RWPE2 (cell line): ENCODE results near the gene TRIP12.

Source experiments
- ATAC-seq: fragments of 200-7000 bp; cut with Tn5 transposase; 3 replicates; pipeline ENCODE4 v1.9.1; 2021; ENCODE audit warnings: low read depth
- DNase-seq: peaks from one replicate; pipeline ENCODE4 v3.0.0-alpha.2; 2020; ENCODE audit warnings: low spot score
- H3K27ac ChIP-seq: fragments of 450-650 bp; 2 replicates; pipeline ENCODE4 v1.5.1; 2017; ENCODE audit warnings: mild to moderate bottlenecking; ENCODE audit not compliant: poor library complexity, severe bottlenecking
- H3K27me3 ChIP-seq: fragments of 250-450 bp; sonication (Bioruptor Pico); 2 replicates; pipeline ENCODE4 v1.5.1; 2021; ENCODE audit warnings: mild to moderate bottlenecking, moderate library complexity; ENCODE audit not compliant: insufficient read depth, poor library complexity, severe bottlenecking
- H3K36me3 ChIP-seq: fragments of 250-450 bp; sonication (Bioruptor Pico); 2 replicates; pipeline ENCODE4 v1.5.1; 2020; ENCODE audit warnings: low read depth, mild to moderate bottlenecking, moderate library complexity
- H3K4me1 ChIP-seq: fragments of 250-450 bp; sonication (Bioruptor Pico); 2 replicates; pipeline ENCODE4 v1.5.1; 2021; ENCODE audit warnings: mild to moderate bottlenecking, moderate library complexity; ENCODE audit not compliant: insufficient read depth, poor library complexity, severe bottlenecking
- H3K4me3 ChIP-seq: fragments of 250-450 bp; sonication (Bioruptor Pico); 2 replicates; pipeline ENCODE4 v1.5.1; 2021; ENCODE audit warnings: mild to moderate bottlenecking, moderate library complexity; ENCODE audit not compliant: severe bottlenecking
- H3K9me3 ChIP-seq: fragments of 250-450 bp; sonication (Bioruptor Pico); 2 replicates; pipeline ENCODE4 v1.5.1; 2021; ENCODE audit warnings: mild to moderate bottlenecking, moderate library complexity; ENCODE audit not compliant: severe bottlenecking
- TF ChIP-seq, protein P1 (sequence below): fragments of 450-650 bp; IDR thresholded peaks from one replicate; pipeline ENCODE4 v1.5.1; 2017; ENCODE audit warnings: mild to moderate bottlenecking, moderate library complexity; ENCODE audit not compliant: poor library complexity, severe bottlenecking

Gene TRIP12

DNA sequence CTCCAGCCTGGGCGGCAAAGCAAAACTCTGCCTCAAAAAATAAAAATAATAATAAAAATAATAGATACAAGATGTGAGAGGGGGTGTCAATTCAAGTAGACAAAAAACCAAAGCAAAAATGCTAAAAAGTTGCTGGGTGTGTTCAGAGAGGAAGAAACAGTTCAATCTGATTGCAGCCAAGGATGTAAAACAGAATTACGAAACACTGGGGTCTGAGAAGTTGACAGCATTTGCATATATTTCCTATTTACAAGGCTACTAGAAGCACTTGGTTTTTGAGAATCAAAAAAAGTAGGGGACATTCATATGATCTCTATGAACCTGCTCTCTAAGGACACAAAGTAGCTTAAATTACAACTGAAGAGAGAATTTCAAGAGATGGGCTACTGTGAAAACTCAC, 7.6 kb downstream of the TRIP12 start:
- ATAC-seq (no peak), DNase-seq (no peak)
- H3K36me3 ChIP-seq: peaks cover 40% of the 10 kb centered on the region
- no peak overlapping the region for H3K27ac ChIP-seq
- no peaks in the 10 kb centered on the region for H3K9me3 ChIP-seq
- no peaks in the 10 kb centered on the region for H3K4me1 ChIP-seq
- TF ChIP-seq, protein P1, sequence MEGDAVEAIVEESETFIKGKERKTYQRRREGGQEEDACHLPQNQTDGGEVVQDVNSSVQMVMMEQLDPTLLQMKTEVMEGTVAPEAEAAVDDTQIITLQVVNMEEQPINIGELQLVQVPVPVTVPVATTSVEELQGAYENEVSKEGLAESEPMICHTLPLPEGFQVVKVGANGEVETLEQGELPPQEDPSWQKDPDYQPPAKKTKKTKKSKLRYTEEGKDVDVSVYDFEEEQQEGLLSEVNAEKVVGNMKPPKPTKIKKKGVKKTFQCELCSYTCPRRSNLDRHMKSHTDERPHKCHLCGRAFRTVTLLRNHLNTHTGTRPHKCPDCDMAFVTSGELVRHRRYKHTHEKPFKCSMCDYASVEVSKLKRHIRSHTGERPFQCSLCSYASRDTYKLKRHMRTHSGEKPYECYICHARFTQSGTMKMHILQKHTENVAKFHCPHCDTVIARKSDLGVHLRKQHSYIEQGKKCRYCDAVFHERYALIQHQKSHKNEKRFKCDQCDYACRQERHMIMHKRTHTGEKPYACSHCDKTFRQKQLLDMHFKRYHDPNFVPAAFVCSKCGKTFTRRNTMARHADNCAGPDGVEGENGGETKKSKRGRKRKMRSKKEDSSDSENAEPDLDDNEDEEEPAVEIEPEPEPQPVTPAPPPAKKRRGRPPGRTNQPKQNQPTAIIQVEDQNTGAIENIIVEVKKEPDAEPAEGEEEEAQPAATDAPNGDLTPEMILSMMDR: no peak
- H3K27me3 ChIP-seq: no peaks in the 10 kb centered on the region
- H3K4me3 ChIP-seq: no peak overlapping the region

DNA sequence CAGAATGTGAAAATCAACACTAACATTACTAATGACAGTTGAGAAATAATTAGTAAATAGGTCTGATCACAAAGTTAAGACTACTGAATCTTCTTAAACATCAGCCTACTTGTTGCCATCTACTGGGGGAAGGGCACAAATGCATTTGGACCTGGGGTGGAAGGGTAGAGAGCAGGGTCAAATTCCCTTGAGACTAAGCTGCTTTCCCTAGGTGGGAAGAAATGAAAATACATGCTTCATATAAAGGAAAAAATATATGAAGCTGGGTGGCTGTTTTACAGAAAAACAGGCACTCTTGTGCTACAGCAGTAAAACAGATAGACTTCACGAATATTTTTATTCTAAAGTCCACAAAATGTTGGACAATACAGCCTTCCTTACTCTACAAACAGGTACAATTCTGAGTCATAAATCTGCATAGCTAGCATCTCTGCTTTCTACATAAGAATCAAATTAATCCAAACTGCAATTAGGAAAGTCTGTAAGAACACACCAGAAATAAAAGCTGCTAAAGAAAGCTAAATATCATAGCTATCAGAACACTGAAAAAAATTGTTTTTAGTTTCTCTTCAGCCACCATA, 10.9 kb downstream of the TRIP12 start:
- TF ChIP-seq, protein P1: peak; percentile 47
- DNase-seq (no peak), ATAC-seq (peak; percentile 63)
- Histone ChIP-seq H3K4me3 (no peak overlapping the region), H3K27ac (no peak overlapping the region), H3K36me3 (peaks cover 40% of the 10 kb centered on the region), H3K4me1 (no peaks in the 10 kb centered on the region), H3K9me3 (no peaks in the 10 kb centered on the region), H3K27me3 (no peaks in the 10 kb centered on the region)

DNA sequence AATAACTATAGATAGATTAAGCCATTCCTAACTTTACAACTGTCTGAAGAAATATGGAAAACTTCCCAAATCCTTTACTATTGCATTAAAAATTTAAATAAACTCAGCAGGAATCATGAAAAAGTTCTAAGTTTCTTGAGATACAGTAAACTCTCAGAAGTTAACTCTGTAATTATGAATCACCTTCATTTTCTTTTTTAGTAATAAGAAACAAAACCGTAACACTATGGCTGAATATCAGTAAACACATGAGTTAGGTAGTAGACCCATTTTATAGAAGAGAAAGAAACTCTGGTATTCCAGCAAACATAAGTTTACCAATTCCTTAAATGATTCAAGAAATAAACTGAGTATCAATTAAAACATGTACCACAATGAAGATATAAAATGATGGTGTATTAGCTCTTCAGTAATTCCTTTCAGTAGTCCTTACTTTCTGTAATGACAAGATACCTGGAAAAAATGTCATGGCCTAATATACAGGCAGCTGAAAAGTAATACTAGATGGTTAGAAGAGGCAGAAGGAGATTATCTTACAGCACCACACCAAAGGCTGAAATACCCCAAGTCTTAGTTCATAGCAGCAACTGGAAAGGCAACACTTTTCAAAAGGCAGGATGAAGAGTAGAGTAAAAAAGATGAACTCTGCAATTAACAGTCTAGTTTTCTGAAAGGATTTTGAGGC, 11.5 kb downstream of the TRIP12 start:
- no peak for ATAC-seq
- H3K36me3 ChIP-seq: peaks cover 44% of the 10 kb centered on the region
- H3K9me3 ChIP-seq: no peaks in the 10 kb centered on the region
- H3K27ac ChIP-seq: no peak overlapping the region
- no peaks in the 10 kb centered on the region for H3K4me1 ChIP-seq
- DNase-seq: no peak
- no peaks in the 10 kb centered on the region for H3K27me3 ChIP-seq
- no peak overlapping the region for H3K4me3 ChIP-seq
- TF ChIP-seq, protein P1: no peak

DNA sequence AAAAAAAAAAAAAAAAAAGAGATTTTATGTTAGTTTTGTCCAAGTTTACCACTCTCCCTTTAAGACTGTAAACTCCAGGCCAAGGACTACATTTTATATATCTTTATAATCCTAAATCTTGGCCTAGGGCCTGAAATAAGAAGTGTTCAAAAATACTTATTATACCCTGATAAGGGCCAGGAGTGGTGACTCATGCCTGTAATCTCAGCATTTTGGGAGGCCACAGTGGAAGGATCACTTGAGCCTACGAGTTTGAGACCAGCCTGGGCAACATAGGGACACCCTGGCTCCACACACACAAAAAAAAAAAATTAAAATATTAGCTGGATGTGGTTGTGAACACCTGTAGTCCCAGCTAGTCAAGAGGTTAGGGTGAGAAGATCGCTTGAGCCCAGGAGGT, 12.7 kb downstream of the TRIP12 start:
- H3K27me3 ChIP-seq: no peaks in the 10 kb centered on the region
- DNase-seq: no peak
- TF ChIP-seq, protein P1: no peak
- no peak overlapping the region for H3K4me3 ChIP-seq
- H3K36me3 ChIP-seq: peaks cover 54% of the 10 kb centered on the region
- H3K27ac ChIP-seq: no peak overlapping the region
- no peaks in the 10 kb centered on the region for H3K4me1 ChIP-seq
- no peak for ATAC-seq
- H3K9me3 ChIP-seq: no peaks in the 10 kb centered on the region

DNA sequence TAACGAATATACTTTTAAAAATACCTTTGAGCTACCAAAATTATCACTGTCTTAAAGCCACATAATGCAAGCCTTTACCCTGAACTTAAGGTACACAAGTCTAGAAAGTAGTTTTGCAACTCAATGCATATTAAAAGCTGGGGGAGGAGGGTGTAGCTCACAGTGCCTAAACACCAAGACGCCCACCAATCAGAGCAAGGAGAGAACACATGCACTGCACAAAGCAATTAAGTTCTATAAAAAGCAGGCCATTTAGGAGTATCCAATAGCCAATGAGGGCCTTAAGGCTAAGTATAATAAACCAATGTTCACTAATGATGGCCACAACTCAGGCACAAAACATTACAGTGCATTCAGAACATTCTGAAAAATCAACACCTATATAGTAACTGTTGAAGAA, 16.2 kb downstream of the TRIP12 start:
- Histone ChIP-seq H3K27ac (no peak overlapping the region), H3K9me3 (no peaks in the 10 kb centered on the region), H3K4me3 (no peak overlapping the region), H3K4me1 (peaks cover 11% of the 10 kb centered on the region), H3K27me3 (no peaks in the 10 kb centered on the region), H3K36me3 (peaks cover 46% of the 10 kb centered on the region)
- ATAC-seq (no peak), DNase-seq (no peak)
- TF ChIP-seq, protein P1: no peak
